Heart left ventricle (tissue), 16 donors: ENCODE measurements around the gene GJB4. TPM values are rescaled to one million over a fixed set of nuclear protein-coding genes. Genes with fewer than 3 reads are reported as not detected.

ENCODE experiments used
- ATAC-seq, 4 donors: fragments of 200-7000 bp; cut with Tn5 transposase; one replicate each; pipeline ENCODE4 v1.9.1; 2020 to 2022; ENCODE audit warnings: moderate library complexity in 4 of 4, mild to moderate bottlenecking in 3 of 4, moderate number of reproducible peaks in 1 of 4
- DNase-seq, 5 donors: peaks; one replicate each; pipeline ENCODE4 v3.0.0-alpha.2; 2020
- H3K27ac ChIP-seq, 12 donors: fragments of 200-600 bp; sonication (generic) in 4 of 12; one replicate each; pipeline versions ENCODE4 v1.5.0 to v1.8.0; 2016 to 2022; ENCODE audit warnings: mild to moderate bottlenecking in 2 of 12
- H3K27me3 ChIP-seq, 9 donors: fragments of 200-600 bp; sonication (generic) in 2 of 9; one replicate each; pipeline versions ENCODE4 v1.5.1 to v1.8.0; 2016 to 2022; ENCODE audit warnings: mild to moderate bottlenecking in 3 of 9
- H3K36me3 ChIP-seq, 9 donors: fragments of 200-600 bp; sonication (generic) in 2 of 9; one replicate each; pipeline versions ENCODE4 v1.5.0 to v1.8.0; 2018 to 2022; ENCODE audit warnings: mild to moderate bottlenecking in 2 of 9
- H3K4me1 ChIP-seq, 12 donors: fragments of 200-600 bp; sonication (generic) in 4 of 12; one replicate each; pipeline versions ENCODE4 v1.5.0 to v1.8.0; 2016 to 2022; ENCODE audit warnings: mild to moderate bottlenecking in 3 of 12
- H3K4me3 ChIP-seq, 12 donors: fragments of 200-600 bp; sonication (generic) in 4 of 12; one replicate each; pipeline versions ENCODE4 v1.5.0 to v1.8.0; 2017 to 2022; ENCODE audit warnings: mild to moderate bottlenecking in 9 of 12, moderate library complexity in 4 of 12
- H3K9me3 ChIP-seq, 12 donors: fragments of 200-600 bp; sonication (generic) in 4 of 12; one replicate each; pipeline versions ENCODE4 v1.5.0 to v1.8.0; 2016 to 2022; ENCODE audit warnings: mild to moderate bottlenecking in 1 of 12
- POLR2A ChIP-seq, 2 donors: fragments of 450-650 bp; IDR thresholded peaks; one replicate each; pipeline ENCODE4 v1.6.1; 2017; ENCODE audit warnings: antibody characterized with exemption in 2 of 2, mild to moderate bottlenecking in 2 of 2, moderate library complexity in 2 of 2
- WGBS, 4 donors: extraction: QIAGEN DNeasy Blood & Tissue Kit in 2 of 4; methylation state at CpG; one replicate each; pipeline versions ENCODE4 v1.1.5 to v1.1.7; 2013 to 2018; 5-methylcytosine and 5-hydroxymethylcytosine counted together
- intact Hi-C, 10 donors: fragments of 100-400 bp; cut with DNase I; formaldehyde crosslinking; loops; one replicate each; pipeline versions ENCODE4 v1.11.1 to v1.14.2; 2022
- polyA plus RNA-seq, 2 donors: library from polyadenylated mRNA; stranded (reverse); fragments of 200-250 nt; gene quantifications; one replicate each; pipeline ENCODE4 v1.2.3, GENCODE V29; 2013
- total RNA-seq, 9 donors: library from RNA; depleted of rRNA in 2 of 9; stranded (reverse); fragments of >200 nt in 2 of 9; fragmentation: NEBNext Ultra II Directional in 3 of 9; extraction: Animal tissue kit (Norgen Biotek cat#: 25700) in 3 of 9; gene quantifications; one replicate each; pipeline versions ENCODE4 v1.1.0 to v1.2.4, GENCODE V29; 2016 to 2023
- TF ChIP-seq, protein P1 (sequence below), 12 donors: fragments of 200-600 bp; sonication (generic) in 4 of 12; IDR thresholded peaks; one replicate each; pipeline versions ENCODE4 v1.5.0 to v1.8.0; 2018 to 2022; ENCODE audit warnings: antibody characterized with exemption in 12 of 12, mild to moderate bottlenecking in 5 of 12
- donor health status: ischemic (EF 13 %, LVEDD 7.1; RV severe dilation, severe dysfunction).
- donor health status: healthy with polysubstance abuse.
- donor health status: DM: no; HTN: yes; CAD: no.
- donor health status: DM: no; HTN: no; CAD: no.
- donor health status: ischemic (EF 25% LVEDD 6.9; RV normal size, moderate dysfunction).
- donor health status: ischemic (EF 25% LVEDD 5.7; RV mildly dilated, moderate dysfunction).
- donor health status: healthy.
- donor health status: DM: yes; HTN: yes; CAD: no.
- donor health status: ischemic (EF 35%, LVEDD 5.7; RV mildly dilated, moderate dysfunction).
- donor health status: nonischemic (EF 11% LVEDD 7.7; RV severe dilation, severe dysfunction).
- donor health status: DM: yes; HTN: yes; CAD: no.
- donor health status: PGD.
- donor health status: ischemic (EF 29% LVEDD 5.4; RV normal size, mild dysfunction).
- donor health status: nonischemic (EF 23%, LVEDD 6.1; RV moderate dilation, normal function).

Gene GJB4
- total and polyA plus RNA-seq, 11 donors = not detected

DNA sequence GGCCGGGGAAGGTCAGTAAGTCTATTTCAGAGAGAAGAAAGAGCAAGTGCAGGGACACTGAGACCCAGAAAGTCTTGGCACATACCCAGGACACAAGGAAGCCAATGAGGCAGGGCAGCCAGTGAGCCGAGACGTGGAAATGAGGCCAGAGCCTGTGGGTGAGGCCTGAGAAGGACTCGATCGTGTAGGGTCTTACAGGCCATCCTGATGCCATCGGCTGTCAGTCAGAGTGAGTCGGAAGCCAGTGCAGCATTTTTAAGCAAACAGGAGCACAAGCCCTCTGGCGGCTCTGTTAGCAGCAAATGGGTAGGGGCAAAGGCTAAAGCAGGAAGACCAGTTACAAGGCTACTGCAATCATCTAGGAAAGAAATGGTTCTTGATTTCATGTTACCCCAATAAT, 15.4 kb downstream of the GJB4 start:
- intact Hi-C loops = no loop called here
- TF ChIP-seq POLR2A (IDR thresholded peaks at IDR 0.05) = no peak
- TF ChIP-seq, protein P1, sequence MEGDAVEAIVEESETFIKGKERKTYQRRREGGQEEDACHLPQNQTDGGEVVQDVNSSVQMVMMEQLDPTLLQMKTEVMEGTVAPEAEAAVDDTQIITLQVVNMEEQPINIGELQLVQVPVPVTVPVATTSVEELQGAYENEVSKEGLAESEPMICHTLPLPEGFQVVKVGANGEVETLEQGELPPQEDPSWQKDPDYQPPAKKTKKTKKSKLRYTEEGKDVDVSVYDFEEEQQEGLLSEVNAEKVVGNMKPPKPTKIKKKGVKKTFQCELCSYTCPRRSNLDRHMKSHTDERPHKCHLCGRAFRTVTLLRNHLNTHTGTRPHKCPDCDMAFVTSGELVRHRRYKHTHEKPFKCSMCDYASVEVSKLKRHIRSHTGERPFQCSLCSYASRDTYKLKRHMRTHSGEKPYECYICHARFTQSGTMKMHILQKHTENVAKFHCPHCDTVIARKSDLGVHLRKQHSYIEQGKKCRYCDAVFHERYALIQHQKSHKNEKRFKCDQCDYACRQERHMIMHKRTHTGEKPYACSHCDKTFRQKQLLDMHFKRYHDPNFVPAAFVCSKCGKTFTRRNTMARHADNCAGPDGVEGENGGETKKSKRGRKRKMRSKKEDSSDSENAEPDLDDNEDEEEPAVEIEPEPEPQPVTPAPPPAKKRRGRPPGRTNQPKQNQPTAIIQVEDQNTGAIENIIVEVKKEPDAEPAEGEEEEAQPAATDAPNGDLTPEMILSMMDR (IDR thresholded peaks at IDR 0.05) = no peak
- ATAC-seq = no peak
- 40 to 59% (median 47%) methylated on average over 8 of the region's 8 CpGs for WGBS, 4 donors
- no peak overlapping the region for H3K4me3 ChIP-seq
- H3K27me3 ChIP-seq = peaks cover 0 to 45% (median 10%) of the 10 kb centered on the region in 9 donors
- H3K36me3 ChIP-seq = no peaks in the 10 kb centered on the region
- H3K9me3 ChIP-seq = no peaks in the 10 kb centered on the region
- H3K27ac ChIP-seq = no peak overlapping the region
- DNase-seq = no peak
- no peaks in the 10 kb centered on the region for H3K4me1 ChIP-seq

DNA sequence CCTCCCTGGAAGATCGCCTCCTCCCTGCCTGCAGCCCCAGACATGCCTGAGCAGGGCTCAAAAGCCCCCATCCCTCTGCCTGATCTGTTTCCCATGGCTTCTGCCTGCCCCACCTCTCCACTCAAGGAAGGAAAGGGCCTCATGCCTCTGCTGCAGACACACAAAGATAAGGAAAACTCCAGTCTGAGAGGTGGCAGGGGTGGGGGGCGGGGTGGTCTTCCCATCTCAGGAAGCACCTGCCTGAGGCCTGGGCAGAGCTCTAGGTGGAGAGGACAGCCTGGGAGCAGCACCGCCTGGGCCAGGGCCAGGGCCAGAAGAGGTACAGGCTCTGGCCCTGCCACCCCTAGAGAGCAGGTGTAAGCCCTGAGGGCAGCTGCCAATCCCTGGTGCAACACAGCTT, 17.4 kb downstream of the GJB4 start:
- Histone ChIP-seq H3K36me3 (no peaks in the 10 kb centered on the region), H3K9me3 (no peaks in the 10 kb centered on the region), H3K27ac (no peak overlapping the region), H3K4me1 (peaks cover 0 to 14% (median 9%) of the 10 kb centered on the region in 12 donors), H3K4me3 (no peak overlapping the region), H3K27me3 (peaks cover 15 to 62% (median 30%) of the 10 kb centered on the region in 9 donors)
- intact Hi-C loops = no loop called here
- WGBS, 4 donors = 38 to 68% (median 44%) methylated on average over 1 to 3 of the region's 3 CpGs
- no peak for ATAC-seq
- no peak for DNase-seq
- TF ChIP-seq, protein P1 (IDR thresholded peaks at IDR 0.05) = no peak
- TF ChIP-seq POLR2A (IDR thresholded peaks at IDR 0.05) = no peak

DNA sequence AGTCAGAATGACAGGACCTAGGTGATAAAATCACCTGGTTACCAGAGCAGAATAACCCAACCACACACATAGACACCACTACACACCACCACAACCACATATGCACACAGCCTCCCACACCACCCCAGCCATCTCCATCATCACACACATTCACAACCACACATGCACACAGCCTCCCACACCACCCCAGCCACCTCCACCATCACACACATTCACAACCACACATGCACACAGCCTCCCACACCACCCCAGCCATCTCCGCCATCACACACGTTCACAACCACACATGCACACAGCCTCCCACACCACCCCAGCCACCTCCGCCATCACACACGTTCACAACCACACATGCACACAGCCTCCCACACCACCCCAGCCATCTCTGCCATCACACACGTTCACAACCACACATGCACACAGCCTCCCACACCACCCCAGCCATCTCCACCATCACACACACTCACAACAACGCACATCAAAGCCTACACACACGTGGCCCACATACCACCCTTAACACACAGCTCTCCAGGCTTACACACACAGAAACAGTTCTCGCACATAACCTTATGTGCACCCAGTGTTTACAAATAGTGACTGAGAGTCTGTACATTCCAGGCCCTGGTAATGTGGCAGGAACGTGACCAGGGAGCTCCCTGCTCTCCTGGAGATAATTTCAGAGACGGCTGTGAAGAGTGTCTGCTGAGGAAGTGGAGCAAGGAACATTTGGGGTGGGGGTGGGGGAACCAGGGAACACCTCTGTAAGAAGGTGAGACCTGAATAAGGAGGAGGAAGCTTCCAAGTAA, 18.2 kb downstream of the GJB4 start:
- Histone ChIP-seq H3K9me3 (no peaks in the 10 kb centered on the region), H3K27me3 (peaks cover 19 to 68% (median 38%) of the 10 kb centered on the region in 9 donors), H3K27ac (no peak overlapping the region), H3K4me1 (peaks cover 0 to 14% (median 10%) of the 10 kb centered on the region in 12 donors), H3K36me3 (no peaks in the 10 kb centered on the region), H3K4me3 (no peak overlapping the region)
- no peak for TF ChIP-seq POLR2A (IDR thresholded peaks at IDR 0.05)
- TF ChIP-seq, protein P1 (IDR thresholded peaks at IDR 0.05) = no peak
- 47 to 63% (median 52%) methylated on average over 10 of the region's 10 CpGs for WGBS, 4 donors
- intact Hi-C loops = no loop called here
- no peak for DNase-seq
- no peak for ATAC-seq

DNA sequence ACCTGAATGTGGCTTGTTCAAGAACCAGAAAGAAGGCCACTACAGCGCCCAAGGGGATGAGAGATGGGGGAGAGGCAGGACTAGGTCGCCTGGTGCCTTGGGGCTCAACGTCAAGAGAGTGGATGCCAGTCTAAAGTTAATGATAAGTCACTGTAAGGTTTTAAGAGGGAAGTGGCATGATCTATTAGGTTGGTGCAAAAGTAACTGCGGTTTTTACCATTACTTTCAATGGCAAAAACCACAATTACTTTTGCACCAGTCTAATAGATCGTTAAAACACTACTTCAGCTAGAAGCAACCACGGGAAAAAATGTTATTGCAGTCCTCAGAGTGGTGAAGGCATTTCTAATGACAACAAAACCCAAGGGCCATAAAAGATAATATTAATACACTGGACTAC, 18.8 kb downstream of the GJB4 start:
- TF ChIP-seq, protein P1 (IDR thresholded peaks at IDR 0.05) = no peak
- TF ChIP-seq POLR2A (IDR thresholded peaks at IDR 0.05) = no peak
- DNase-seq = no peak
- 75 to 81% (median 79%) methylated on average over 6 of the region's 6 CpGs for WGBS, 4 donors
- no peak for ATAC-seq
- Histone ChIP-seq H3K27ac (no peak overlapping the region), H3K27me3 (peaks cover 19 to 68% (median 38%) of the 10 kb centered on the region in 9 donors), H3K36me3 (no peaks in the 10 kb centered on the region), H3K4me3 (no peak overlapping the region), H3K4me1 (peaks cover 0 to 14% (median 10%) of the 10 kb centered on the region in 12 donors), H3K9me3 (no peaks in the 10 kb centered on the region)
- intact Hi-C loops = no loop called here
